CMK (cell line): Measurements from ENCODE around the gene TRIO.
"Not testable (repeated sequence)": the region's sequence is repeated elsewhere in the genome, so short reads cannot be mapped to it uniquely, and the experiment has no call there.

Experiments
- DNase-seq: peaks from one replicate; pipeline ENCODE4 v3.0.0-alpha.2; 2010; ENCODE audit warnings: low read depth

Gene TRIO

GRCh38 chr5:14554288-14554687 lies 411.1 kb downstream of the TRIO start:
- DNase-seq, result not testable (repeated sequence)

- DNase-seq, result no peak
These were observed 412.9 kb downstream of the TRIO start for GRCh38 chr5:14556015-14556414.

DNA sequence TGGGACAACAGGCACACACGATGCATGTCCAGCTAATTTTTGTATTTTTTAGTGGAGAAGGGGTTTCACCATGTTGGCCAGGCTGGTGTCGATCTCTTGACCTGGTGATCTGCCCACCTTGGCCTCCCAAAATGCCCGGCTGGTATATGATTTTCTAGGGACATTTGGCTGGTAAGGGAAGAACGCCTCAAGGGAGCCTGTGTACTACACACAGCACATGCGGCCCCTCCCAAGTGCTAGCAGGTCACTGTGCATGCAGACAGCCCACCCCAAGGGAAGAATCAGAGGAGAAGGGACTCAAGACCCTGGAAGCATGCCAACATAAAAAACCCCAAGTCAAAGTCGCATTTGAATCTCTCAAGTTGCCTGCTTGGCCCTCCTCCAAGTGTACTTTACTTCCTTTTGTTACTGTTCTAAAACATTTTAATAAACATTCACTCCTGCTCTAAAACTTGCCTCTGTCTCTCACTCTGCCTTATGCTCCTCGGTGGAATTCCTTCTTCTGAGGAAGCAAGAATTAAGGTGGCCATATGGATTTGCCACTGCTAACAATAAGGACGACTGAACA lies 414.1 kb downstream of the TRIO start:
- no peak for DNase-seq

- DNase-seq, result no peak
These were observed 414.8 kb downstream of the TRIO start for GRCh38 chr5:14557791-14558415.
